Large intestine (tissue), 3 donors: ENCODE measurements around the gene CFAP20DC. TPM values are rescaled to one million over a fixed set of nuclear protein-coding genes. Genes with fewer than 3 reads are reported as not detected.
"Not testable (repeated sequence)": the region's sequence is repeated elsewhere in the genome, so short reads cannot be mapped to it uniquely, and the experiment has no call there.

Source experiments
- DNase-seq, 2 donors: peaks; one replicate each; pipeline versions ENCODE4 v3.0.0 to v3.0.0-alpha.2; 2013
- H3K27ac ChIP-seq: one replicate; pipeline ENCODE4 v1.5.1; 2013; ENCODE audit warnings: low read length
- H3K27me3 ChIP-seq: 2 replicates; pipeline ENCODE4 v1.6.1; 2013; ENCODE audit warnings: low read length; ENCODE audit not compliant: control insufficient read depth, insufficient read depth
- H3K36me3 ChIP-seq: 2 replicates; pipeline ENCODE4 v1.6.1; 2013; ENCODE audit warnings: low read length; ENCODE audit not compliant: control insufficient read depth, insufficient read depth
- H3K4me1 ChIP-seq: one replicate; pipeline ENCODE4 v1.6.1; 2013; ENCODE audit warnings: low read length; ENCODE audit not compliant: control insufficient read depth, insufficient read depth
- H3K4me3 ChIP-seq: one replicate; pipeline ENCODE4 v1.5.1; 2013; ENCODE audit warnings: low read length
- H3K9me3 ChIP-seq: one replicate; pipeline ENCODE4 v1.6.1; 2013; ENCODE audit warnings: mild to moderate bottlenecking, low read depth, low read length, moderate library complexity; ENCODE audit not compliant: control insufficient read depth
- WGBS: methylation state at CpG from one replicate; pipeline ENCODE4 v1.1.5; 2013; ENCODE audit warnings: low lambda C conversion rate; ENCODE audit not compliant: insufficient coverage; 5-methylcytosine and 5-hydroxymethylcytosine counted together
- polyA plus RNA-seq: library from polyadenylated mRNA; unstranded; fragments of 120-200 nt; gene quantifications from one replicate; pipeline ENCODE4 v1.2.1, GENCODE V29; 2013

Gene CFAP20DC
- polyA plus RNA-seq, 1 donor, result 0.82 TPM

- H3K27me3 ChIP-seq, H3K4me1 ChIP-seq, H3K4me3 ChIP-seq, H3K27ac ChIP-seq, DNase-seq, H3K9me3 ChIP-seq, H3K36me3 ChIP-seq: not testable (repeated sequence)
- WGBS, result 100% methylated on average over 1 of the region's 1 CpG
Observed at GRCh38 chr3:58967866-58968265, 82.0 kb downstream of the CFAP20DC start.

GRCh38 chr3:58965865-58966264 is 84.0 kb downstream of the CFAP20DC start:
- H3K4me1 ChIP-seq, result peaks cover 3% of the 10 kb centered on the region
- no peak overlapping the region for H3K27ac ChIP-seq
- no CpG with 5 or more reads among the region's 2 CpGs for WGBS
- DNase-seq, result no peak
- no peaks in the 10 kb centered on the region for H3K36me3 ChIP-seq
- H3K4me3 ChIP-seq, result no peak overlapping the region
- no peaks in the 10 kb centered on the region for H3K27me3 ChIP-seq
- no peaks in the 10 kb centered on the region for H3K9me3 ChIP-seq

GRCh38 chr3:58963928-58964503 is 85.8 kb downstream of the CFAP20DC start:
- WGBS, result no CpG with 5 or more reads among the region's 2 CpGs
- peak; percentile 42 to 71 for DNase-seq
- no peak overlapping the region for H3K4me3 ChIP-seq
- no peaks in the 10 kb centered on the region for H3K9me3 ChIP-seq
- no peaks in the 10 kb centered on the region for H3K36me3 ChIP-seq
- H3K4me1 ChIP-seq, result peaks cover 3% of the 10 kb centered on the region
- H3K27me3 ChIP-seq, result no peaks in the 10 kb centered on the region
- H3K27ac ChIP-seq, result peak overlapping the region; percentile 54

DNA sequence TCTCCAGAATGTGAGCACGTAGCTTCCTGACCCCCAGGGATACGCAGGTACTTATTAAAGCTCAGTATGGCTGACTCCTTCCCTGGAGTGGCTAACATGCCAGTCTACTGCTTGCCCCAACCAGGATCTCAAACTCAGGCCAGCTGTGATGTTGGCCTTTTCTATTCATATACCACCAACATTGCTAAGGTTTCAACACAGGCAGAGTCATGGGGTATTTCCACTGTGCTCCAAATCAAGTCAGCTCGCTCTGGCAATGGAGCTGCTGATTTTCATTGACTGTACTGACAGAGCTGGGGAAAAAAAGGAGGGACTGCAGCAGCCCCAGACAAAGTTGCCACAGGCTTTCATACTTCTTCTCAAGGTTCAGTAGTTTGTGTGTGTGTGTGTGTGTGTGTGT is 87.0 kb downstream of the CFAP20DC start:
- Histone ChIP-seq H3K4me3 (no peak overlapping the region), H3K27me3 (no peaks in the 10 kb centered on the region), H3K9me3 (no peaks in the 10 kb centered on the region), H3K27ac (no peak overlapping the region), H3K36me3 (no peaks in the 10 kb centered on the region), H3K4me1 (peaks cover 3% of the 10 kb centered on the region)
- no peak for DNase-seq
- whole genome bisulfite sequencing, result no CpG with 5 or more reads among the region's 3 CpGs

GRCh38 chr3:58962040-58962651 is 87.7 kb downstream of the CFAP20DC start:
- DNase-seq, result no peak
- Histone ChIP-seq H3K4me3 (no peak overlapping the region), H3K9me3 (no peaks in the 10 kb centered on the region), H3K27ac (no peak overlapping the region), H3K27me3 (no peaks in the 10 kb centered on the region), H3K36me3 (no peaks in the 10 kb centered on the region), H3K4me1 (peaks cover 3% of the 10 kb centered on the region)
- 77% methylated on average over 2 of the region's 2 CpGs for WGBS

DNA sequence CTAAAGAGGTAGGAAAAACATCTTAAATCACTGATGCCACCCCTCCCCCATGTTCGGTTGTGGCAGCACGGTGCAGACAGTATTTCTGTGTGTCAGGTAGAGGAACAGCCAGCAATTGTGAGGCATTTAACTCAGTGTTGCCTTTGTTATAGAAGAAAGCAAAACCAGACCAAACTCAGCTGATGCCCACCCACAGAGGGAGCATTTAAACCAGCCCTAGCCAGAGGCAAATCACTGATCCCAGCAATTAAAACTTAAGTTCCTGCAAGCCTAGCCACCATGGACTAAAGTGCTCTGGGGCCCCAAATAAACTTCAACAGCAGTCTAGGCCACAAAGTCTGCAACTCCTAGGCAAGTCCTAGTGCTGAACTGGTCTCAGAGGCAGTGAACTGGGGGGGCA is 94.5 kb downstream of the CFAP20DC start:
- no peak overlapping the region for H3K4me3 ChIP-seq
- H3K27ac ChIP-seq, result no peak overlapping the region
- WGBS, result no CpG with 5 or more reads among the region's 2 CpGs
- no peaks in the 10 kb centered on the region for H3K9me3 ChIP-seq
- no peaks in the 10 kb centered on the region for H3K27me3 ChIP-seq
- H3K4me1 ChIP-seq, result no peaks in the 10 kb centered on the region
- no peak for DNase-seq
- H3K36me3 ChIP-seq, result no peaks in the 10 kb centered on the region

GRCh38 chr3:58953288-58953687 is 96.5 kb downstream of the CFAP20DC start:
- WGBS, result 100% methylated on average over 1 of the region's 1 CpG
- no peaks in the 10 kb centered on the region for H3K36me3 ChIP-seq
- no peak for DNase-seq
- no peak overlapping the region for H3K27ac ChIP-seq
- no peaks in the 10 kb centered on the region for H3K9me3 ChIP-seq
- H3K4me3 ChIP-seq, result no peak overlapping the region
- no peaks in the 10 kb centered on the region for H3K27me3 ChIP-seq
- H3K4me1 ChIP-seq, result no peaks in the 10 kb centered on the region

DNA sequence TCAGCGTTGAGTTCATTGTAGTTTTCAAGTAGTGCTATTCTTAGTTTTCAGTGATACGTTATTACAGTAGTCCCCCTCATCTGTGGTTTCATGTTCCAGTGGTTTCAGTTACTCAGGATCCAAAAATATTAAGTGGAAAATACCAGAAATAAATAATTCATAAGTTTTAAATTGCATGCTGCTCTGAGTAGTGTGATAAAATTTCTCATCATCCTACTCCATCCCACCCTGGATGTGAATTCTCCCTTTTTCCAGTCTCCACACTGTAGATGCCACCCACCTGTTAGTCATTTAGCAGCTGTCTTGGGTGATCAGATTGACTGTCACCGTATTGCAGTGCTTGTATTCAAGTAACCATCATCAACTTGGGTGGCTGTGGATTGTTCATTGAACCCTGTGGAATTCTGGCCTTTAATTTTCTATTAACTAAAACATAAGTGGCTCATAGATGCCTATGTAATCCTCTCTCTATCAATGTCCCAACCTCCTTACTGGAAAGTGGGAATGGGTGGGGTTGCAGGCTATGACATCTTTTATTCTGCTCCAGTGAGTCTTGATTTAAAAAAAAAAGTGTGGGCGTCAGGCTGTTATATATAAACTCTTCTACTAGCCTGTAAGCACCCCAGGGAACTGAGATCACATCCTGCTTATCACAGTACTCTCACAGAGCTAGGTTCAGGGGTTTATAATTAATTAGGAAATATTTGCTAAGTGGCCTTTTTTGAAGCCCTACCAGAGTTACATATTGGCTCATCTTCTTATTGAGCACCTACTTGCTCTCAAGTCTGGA is 97.5 kb downstream of the CFAP20DC start:
- DNase-seq, result no peak
- WGBS, result 88% methylated on average over 2 of the region's 4 CpGs
- Histone ChIP-seq H3K4me1 (no peaks in the 10 kb centered on the region), H3K9me3 (no peaks in the 10 kb centered on the region), H3K27ac (no peak overlapping the region), H3K4me3 (no peak overlapping the region), H3K36me3 (no peaks in the 10 kb centered on the region), H3K27me3 (no peaks in the 10 kb centered on the region)

GRCh38 chr3:58948018-58948417 is 101.8 kb downstream of the CFAP20DC start:
- Histone ChIP-seq H3K27me3 (no peaks in the 10 kb centered on the region), H3K36me3 (no peaks in the 10 kb centered on the region), H3K27ac (no peak overlapping the region), H3K4me3 (no peak overlapping the region), H3K9me3 (no peaks in the 10 kb centered on the region), H3K4me1 (no peaks in the 10 kb centered on the region)
- DNase-seq, result no peak
- WGBS, result 83% methylated on average over 1 of the region's 1 CpG

DNA sequence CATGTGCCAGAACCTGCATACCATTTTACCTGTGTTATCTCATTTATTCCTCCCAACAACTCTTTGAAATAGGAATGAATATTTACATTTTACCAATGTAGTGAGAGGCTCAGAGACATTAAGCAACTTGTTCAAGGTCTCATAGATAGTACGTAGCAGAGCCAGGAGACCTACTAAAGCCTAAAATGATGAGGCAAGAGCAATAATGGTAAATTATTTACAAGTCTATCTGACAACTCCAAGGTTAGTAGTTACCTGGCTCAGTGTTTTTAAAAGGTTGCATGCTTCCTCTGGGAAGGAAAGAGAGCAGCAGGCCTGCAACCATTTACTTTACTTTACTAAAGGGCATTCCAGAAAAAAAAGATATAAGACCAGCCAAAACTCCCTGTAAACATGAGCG is 103.0 kb downstream of the CFAP20DC start:
- DNase-seq, result peak; percentile 26 to 53
- 0% methylated on average over 1 of the region's 2 CpGs for WGBS
- Histone ChIP-seq H3K27ac (no peak overlapping the region), H3K9me3 (no peaks in the 10 kb centered on the region), H3K4me1 (no peaks in the 10 kb centered on the region), H3K36me3 (no peaks in the 10 kb centered on the region), H3K27me3 (no peaks in the 10 kb centered on the region), H3K4me3 (no peak overlapping the region)
